Activated gamma-delta T cell (primary cell): ENCODE measurements around the gene METTL26.
"Not testable (repeated sequence)": the region's sequence is repeated elsewhere in the genome, so short reads cannot be mapped to it uniquely, and the experiment has no call there.

Source experiments
- DNase-seq: peaks from one replicate; lab custom pipeline; 2025; lab: John Stamatoyannopoulos, UW

METTL26 gene

DNA sequence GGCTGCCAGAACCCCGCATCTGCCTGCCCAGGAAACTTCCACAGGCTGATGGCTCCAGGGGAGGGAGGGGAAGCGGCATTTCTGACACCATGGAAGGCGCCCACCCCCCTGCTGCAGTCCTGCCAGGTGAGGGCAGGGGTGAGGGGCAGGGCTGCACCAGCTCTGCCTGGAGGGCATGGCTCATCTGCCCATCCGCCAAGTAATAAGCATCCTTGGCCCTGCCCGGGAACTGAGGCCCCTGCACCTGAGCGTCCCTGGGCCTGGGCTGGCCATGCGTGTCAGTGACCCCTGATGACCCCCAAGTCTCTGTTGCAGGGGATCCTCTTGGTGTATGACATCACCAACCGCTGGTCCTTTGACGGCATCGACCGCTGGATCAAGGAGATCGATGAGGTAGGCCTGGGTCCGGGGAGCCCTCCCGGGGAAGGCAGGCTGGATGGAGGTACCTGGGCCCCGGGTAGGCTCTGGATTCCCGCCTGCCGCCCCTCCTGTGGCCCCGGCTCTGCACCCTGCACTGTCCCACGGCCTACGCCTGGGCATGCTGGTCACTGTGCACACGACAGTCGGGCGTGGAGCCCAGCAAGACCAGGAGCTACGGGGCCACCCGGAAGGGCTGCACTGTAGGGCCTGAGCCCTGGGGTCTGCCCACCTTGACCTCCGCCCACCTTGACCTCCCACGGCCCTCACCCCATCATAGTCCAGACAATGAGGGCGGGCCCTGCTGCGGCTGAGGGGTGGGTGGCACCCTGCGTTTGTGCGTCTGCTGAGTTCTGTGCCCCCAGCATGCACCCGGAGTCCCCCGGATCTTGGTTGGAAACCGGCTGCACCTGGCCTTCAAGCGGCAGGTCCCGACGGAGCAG lies 10.8 kb downstream of the METTL26 start:
- no peak for DNase-seq

GRCh38 chr16:624526-625070 lies 11.5 kb downstream of the METTL26 start:
- no peak for DNase-seq

DNA sequence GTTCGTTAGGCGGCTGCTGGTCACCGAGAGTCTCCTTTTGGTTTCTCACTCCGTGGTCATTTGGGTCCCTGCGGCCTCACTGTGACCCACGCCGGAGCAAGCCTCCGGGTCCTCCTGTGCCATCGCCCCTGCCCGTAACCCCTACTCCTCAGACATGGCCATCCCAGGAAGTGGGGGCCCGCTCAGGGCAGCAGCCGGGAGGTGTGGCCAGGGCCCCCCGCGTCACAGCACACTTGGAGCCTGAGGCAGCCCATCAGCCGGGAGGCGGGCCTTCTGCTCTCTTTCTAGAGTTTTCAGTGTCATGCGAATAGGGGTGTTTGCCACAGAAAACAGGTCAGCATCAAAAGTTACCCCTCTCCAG lies 13.2 kb downstream of the METTL26 start:
- no peak for DNase-seq

GRCh38 chr16:621526-622105 lies 14.5 kb downstream of the METTL26 start:
- no peak for DNase-seq

GRCh38 chr16:620700-621525 lies 15.2 kb downstream of the METTL26 start:
- no peak for DNase-seq

DNA sequence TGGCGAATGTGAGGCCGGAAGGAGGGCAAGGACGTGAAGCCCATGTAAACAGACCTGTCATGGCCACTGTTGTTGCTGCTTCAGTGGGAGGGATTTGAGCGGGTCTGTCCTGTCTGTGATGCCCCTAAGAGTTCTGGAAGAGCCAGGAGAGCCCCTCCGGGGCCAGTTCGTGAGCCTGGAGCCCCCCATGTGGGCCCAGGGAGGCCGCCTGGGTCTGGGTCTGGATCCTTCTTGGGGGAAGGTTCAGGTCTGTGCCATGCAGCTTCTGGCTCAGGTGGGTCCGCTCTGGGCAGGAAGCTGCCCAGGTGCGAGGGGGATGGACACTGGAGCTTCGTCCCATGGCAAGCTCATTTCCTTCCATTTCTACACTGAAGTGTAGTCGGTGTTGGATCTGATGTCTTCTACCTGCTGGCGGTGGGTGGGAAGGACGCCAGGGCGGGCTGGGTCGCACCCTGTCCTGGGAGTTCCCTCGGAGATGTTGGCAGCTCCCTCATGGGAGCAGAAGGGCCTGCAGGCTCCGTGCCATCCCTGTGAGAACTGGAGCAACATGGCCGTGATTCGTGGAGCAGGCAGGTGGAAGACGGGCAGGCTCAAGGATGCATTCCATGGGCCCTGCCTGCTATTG lies 16.5 kb downstream of the METTL26 start:
- no peak for DNase-seq

DNA sequence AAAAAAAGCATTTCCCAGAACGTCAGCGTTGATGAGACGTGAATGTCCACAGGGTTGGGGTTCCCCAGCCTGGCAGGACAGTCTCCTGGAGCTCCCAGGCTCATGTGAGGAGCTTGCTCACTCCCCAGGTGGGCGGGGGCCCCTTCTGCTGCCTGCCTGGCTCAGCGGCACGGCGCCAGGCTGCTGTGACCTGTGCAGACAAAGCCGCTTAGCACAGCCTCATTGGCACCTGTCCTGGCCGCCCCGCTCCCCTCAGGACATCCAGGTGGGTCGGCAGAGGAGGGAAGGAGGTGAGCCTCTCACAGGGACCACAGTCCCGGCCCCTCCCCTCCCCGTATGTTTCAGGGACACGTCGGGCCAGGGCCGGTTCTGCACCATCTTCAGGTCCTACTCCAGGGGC lies 18.2 kb downstream of the METTL26 start:
- no peak for DNase-seq

DNA sequence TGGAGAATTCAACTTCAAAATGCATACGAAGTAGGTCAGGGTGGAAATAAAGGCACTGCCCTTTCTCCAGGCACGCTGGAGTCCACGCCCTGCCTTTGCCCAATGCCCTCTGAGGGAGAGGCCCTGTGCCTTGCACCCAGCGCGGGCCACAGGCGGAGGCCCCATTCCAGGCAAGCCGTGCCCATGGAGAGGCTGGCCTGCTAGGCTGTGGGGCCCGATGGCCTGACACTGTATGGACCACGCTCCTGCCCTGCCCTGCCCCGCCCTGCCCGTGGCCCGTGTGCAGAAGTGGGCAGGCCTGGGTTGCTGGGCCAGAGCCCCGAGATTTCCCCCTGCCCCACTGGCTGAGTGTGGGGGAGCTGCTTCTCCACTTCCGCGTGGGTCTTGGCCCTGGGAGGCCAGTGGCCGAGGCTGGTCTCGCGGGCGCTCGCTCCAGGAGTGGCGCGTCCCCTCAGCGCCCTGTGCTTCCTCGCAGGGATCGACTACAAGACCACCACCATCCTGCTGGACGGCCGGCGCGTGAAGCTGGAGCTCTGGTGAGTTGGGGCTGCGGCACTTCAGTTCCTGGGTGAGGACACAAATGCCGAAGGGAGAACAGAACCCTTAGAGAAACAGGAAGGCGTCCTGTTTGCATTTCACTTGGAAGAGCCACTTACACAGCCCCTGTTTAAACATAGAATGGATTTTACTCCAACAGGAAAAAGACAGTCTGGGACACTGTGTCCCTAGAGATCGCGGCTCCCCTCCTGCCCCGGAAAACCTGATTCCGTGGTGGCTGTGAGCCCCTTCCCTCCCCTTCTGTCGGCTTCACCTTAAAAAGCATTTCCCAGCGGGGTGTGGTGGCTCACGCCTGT lies 19.1 kb downstream of the METTL26 start:
- no peak for DNase-seq

DNA sequence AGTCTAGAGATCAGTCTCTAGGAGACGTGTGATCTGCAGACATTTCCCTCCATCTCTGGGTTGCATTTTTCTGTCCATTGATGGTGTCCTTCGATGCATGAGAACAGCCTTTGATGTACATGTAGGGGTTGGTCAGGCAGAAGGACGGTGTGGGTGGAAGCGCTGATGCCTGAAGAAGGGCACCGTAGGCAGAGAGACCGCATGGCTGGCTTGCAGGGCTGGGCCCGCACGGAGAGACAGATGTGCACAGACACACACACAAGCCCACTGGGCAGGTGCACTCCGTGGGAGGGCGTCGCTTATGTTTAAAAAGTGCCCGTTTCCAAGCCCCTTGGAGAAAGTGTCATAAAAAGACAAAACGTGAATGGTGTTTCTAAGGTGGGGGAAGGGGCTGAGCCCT lies 21.0 kb downstream of the METTL26 start:
- DNase-seq, result no peak

DNA sequence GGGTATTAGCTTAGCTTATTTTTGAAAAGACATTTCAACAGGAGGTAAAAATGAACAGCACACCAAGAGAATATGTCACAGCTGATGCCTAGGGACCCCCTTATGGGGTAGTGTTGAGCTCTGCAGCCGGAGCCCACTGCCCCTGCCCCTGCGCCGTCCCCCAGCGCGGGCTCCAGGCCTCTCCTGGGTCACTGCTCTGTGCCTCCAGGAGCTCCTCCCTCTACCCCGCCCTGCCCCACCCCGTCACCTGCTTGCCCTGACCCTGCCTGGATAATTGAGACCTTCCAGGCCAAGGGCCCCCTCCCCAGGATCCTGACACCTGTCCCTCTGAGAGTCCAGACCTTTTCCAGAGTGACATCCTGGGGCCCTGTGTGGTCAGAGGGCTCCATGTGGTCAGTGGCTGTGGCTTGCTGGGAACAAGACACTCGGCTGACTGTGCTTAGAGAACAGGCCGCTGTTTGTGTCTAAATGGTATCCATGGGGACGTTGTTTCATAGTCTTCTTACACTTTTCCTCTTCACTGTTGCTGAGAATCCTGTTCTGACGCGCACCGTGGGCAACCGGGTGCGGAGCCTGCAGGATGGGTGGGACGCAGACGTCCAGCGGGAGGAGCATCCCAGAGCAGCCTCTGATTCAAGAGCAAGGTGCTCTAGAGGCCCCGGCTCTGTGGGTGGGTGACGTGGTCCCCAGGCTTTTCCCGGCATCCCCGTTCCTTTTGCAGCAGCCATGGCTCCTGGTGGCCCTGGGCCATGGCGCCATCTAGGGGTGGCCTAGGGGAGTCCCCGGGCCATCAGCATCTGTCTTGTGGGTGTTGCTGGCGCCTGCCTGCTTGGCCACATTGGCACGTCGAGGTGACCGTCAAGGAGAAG lies 25.4 kb downstream of the METTL26 start:
- DNase-seq, result no peak

DNA sequence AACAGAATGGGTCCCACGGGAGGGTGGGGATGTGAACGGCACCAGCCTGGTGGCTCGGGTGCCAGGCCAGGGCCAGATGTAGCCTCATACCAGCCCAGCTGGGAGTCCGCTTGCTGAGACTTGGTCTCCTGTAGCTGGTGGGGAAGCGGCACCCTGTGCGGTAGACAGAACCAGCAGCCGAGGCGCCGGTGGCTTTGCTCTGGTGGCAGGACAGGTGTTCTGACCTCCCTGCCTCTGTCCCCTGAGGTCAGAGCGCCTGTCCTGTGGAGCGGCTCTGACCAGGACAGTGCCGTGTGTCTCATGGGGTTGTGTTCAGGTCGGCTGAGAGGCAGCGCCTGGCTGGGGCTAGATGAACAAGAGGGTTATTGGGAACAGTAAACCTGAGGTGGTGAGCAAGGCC lies 26.1 kb downstream of the METTL26 start:
- DNase-seq, result no peak

GRCh38 chr16:609316-609715 lies 26.8 kb downstream of the METTL26 start:
- no peak for DNase-seq

GRCh38 chr16:608019-608418 lies 28.1 kb downstream of the METTL26 start:
- no peak for DNase-seq

- DNase-seq, result no peak
Observed at GRCh38 chr16:606656-607307, 29.3 kb downstream of the METTL26 start.

GRCh38 chr16:603933-604332 lies 32.2 kb downstream of the METTL26 start:
- no peak for DNase-seq

DNA sequence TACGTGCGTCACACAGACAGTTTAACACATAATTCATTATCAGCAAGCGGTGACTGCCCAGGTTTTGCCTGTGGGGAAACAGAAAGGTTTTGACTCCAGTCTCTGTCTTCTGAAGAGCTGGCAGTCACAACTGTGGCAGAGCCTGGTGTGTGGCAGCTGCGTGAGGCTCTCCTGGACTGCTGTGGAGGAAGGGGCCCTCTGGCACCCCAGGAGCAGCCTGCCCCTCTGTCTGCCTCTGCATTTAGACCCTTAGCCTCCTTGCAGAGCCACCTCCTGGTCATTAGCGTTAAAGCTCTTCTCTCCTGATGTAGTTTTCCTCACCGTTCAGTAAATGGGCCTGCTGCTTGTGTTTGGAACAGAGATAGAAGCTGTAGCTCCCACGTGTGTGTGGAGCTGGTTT lies 35.3 kb downstream of the METTL26 start:
- no peak for DNase-seq

GRCh38 chr16:598823-599739 lies 37.0 kb downstream of the METTL26 start:
- no peak for DNase-seq

GRCh38 chr16:597655-598054 lies 38.5 kb downstream of the METTL26 start:
- not testable (repeated sequence) for DNase-seq

- no peak for DNase-seq
Observed at GRCh38 chr16:596736-597060, 39.4 kb downstream of the METTL26 start.
